NCI-H524 (cell line): ENCODE data around the gene COL8A1.

Experiments used
- DNase-seq, 2 experiments: peaks; one replicate each; lab custom pipeline; 2025; lab: John Stamatoyannopoulos, UW

COL8A1 gene

GRCh38 chr3:99674086-99674789, 35.8 kb downstream of the COL8A1 start:
- DNase-seq: no peak

DNA sequence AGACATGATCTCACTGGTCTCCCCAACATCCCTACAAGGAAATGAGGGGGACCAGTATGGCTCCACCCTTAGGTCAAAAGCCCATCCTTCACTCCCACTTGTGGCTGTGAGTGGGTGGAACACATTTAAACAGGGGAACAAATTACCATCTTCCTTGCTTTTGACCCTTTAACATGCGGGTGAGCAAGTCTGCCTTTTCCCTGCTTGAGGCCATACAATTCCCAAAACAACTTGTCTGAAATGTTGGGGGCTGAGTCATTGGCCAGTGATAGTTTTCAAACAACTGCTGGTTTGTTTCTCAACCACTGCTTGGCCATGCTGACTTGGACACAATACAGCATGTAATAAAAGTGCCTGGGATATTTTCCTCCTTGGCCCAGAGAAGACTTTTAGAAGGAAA, 39.6 kb downstream of the COL8A1 start:
- no peak for DNase-seq

GRCh38 chr3:99678896-99679295, 40.5 kb downstream of the COL8A1 start:
- peak in 1 of 2 experiments; percentile 9 for DNase-seq

GRCh38 chr3:99681512-99681911, 43.1 kb downstream of the COL8A1 start:
- peak; percentile 37 to 93 for DNase-seq

- DNase-seq: no peak
Observed at GRCh38 chr3:99681976-99682375, 43.6 kb downstream of the COL8A1 start.

DNA sequence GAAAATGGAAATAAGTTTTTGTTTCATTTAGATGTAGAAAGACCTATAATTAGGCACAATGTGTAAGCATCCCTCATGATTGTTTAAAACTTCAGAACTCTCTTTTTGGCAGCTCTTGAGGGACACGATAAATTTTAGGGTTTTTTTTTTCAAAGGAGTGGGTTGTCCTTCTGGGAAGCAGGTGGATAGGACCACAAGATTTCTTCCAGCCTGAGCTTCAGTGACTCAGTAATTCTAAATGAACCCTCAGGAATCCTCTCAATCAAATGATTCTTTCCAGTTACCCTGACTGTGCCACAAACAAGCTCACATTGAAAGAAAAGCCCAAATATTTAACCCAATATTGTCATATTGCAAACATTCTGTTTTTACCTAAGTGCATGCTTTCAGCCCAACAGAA, 45.1 kb downstream of the COL8A1 start:
- DNase-seq: no peak

GRCh38 chr3:99683876-99684275, 45.5 kb downstream of the COL8A1 start:
- no peak for DNase-seq

- no peak for DNase-seq
Observed at GRCh38 chr3:99684644-99685043, 46.2 kb downstream of the COL8A1 start.

GRCh38 chr3:99686469-99686868, 48.1 kb downstream of the COL8A1 start:
- no peak for DNase-seq

GRCh38 chr3:99686955-99687612, 48.7 kb downstream of the COL8A1 start:
- DNase-seq: peak; percentile 57 to 67

DNA sequence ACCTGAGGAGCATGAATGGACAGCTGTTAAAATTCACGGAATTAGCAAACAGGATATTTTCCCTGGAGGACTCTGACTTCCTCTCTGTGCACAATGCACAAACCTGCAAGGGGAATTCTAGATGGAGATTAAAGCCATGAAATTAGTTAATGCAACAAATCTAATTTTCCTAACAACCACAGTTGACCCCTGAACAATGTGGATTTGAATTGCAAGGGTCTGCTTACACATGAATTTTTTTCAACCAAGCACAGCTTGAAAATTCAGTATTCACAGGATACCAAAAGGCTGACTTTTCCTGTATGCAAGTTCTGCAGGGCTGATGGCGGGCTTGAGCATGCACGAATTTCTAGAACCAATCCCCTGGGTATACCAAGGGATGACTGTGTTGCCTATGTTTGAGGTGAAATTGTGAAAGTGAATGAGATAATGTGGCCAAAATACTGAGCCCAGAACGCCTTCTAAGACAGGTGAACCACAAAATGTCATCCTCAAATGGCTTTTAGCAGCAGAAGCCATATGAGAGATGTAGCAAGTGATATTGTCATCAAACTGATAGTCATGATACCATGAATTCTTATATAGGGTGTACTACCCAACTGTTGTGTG, 52.5 kb downstream of the COL8A1 start:
- DNase-seq: no peak

DNA sequence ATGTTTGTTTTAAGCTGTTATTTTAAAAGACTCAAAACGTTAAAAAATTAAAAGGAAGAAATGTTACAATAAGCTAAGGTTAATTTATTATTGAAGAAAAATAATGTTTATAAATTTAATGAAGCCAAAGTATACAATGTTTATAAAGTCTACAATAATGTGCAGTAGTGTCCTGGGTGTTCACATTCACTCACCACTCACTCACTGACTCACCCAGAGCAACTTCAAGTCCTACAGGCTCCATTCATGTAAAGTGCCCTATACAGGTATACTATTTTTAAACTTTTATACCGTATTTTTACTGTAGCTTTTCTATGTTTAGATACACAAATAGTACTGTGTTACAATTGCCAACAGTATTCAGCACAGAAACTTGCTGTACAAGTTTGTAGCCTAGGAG, 55.2 kb downstream of the COL8A1 start:
- no peak for DNase-seq

- no peak for DNase-seq
Observed at GRCh38 chr3:99696497-99696896, 58.1 kb downstream of the COL8A1 start.

GRCh38 chr3:99697250-99697649, 58.9 kb downstream of the COL8A1 start:
- DNase-seq: no peak

GRCh38 chr3:99698932-99699331, 60.5 kb downstream of the COL8A1 start:
- DNase-seq: no peak

DNA sequence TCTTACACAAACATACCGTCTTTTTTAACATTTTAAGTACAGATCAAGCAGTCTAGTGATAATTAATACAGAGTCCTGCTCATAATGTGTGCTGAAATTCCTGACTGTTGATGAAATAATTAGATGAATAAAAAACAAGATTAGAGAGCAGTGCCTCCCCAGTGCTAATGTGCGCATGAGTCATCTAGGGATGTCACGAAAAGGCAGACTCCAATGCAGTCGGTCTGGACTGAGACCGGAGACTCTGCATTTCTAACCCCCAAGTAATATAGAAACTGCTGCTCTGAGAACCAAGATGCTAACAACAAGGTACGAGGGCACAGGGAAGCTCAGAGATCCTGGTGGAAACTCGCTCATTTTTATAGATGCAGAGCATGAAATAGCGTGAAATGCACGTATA, 61.4 kb downstream of the COL8A1 start:
- no peak for DNase-seq

DNA sequence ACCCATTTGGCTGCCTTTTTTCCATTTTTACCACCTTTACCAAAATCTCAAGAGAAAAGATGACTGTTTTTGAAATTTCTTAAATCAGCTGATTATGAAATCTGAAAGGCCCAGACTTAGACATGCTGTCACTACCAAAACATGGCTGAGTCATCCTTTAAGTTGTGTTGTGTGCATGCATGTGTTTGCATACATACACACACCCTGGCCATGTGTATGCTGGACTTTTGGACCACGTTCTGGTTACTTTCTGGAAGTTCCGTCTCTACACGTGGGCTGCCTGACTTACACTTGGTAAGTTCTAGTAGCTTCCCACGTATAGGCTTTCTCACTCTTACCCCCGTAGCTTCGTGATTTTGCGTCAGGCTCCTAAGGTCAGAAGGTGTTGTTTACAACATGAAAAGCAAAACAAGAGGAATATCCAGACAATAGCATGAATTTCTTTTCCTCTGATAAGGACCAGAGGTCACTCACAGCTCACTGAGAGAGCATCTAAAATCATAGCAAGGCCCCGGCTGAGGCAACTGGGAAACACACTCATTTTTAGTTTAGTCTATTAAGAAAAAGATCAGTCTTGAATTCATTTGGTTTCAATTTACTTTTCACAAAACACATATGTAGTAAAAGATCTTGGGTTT, 62.4 kb downstream of the COL8A1 start:
- DNase-seq: no peak

GRCh38 chr3:99702953-99703943, 64.9 kb downstream of the COL8A1 start:
- DNase-seq: no peak

DNA sequence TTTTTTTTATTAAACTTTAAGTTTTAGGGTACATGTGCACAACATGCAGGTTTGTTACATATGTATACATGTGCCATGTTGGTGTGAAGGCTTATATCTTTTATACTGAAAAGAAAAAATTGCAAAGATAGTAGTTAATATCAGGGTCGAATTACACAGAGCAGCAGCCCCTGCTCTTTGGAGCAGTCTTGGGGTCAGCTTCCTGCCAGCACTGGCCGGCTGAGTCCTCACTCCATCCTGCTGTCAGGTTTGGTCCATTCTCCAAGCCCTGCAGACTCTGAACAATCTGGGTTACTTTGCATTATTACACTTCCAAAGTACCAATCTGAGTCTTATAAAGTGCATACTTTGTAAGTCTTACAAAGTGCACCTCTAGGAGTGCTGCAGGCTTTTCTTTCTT, 66.0 kb downstream of the COL8A1 start:
- no peak for DNase-seq

DNA sequence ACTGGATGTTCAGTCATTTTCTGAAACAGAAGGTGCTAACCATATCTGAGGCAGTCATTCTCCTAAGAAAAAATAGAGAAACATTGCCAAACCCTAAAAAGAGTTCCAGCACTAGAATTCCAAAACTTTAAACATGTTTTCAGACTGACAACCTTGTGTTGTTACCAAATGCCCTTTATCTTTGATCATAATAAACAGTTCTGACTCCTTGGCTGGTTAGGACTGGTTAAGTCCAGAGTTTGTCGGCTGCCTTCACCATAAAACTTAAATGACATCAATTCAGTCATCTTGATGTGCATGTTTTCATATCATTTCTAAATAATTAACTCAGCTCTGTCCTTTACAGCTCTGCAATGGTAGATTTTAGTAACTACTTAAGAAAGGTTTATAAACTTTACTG, 68.0 kb downstream of the COL8A1 start:
- no peak for DNase-seq

DNA sequence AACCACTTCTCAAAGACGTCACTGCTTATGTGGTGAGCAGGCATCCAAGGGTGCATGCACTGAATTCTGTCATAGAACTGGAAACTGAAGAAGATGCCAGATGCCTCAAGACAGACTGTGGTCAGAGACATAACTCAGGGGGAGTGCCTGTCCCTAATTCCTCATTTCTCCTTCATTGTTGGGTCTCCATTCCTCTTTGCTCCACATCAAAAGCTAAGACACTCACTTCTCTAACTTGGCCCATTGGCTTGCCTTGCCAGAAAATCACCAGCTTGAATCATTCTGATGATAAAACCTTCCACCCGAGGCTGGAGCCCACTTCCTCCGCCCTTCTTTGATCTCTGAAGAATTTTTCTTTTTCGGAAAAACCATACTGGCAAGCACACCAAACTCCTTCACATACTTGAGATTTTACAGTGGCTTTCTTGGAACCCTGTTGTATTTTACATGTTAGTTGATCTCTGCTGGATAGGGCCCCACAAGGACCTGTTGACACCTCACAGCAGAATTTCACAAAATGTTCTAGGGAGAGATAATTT, 69.9 kb downstream of the COL8A1 start:
- no peak for DNase-seq
